OCI-LY7 (cell line): Measurements from ENCODE around the gene CECR2. TPM values are rescaled to one million over a fixed set of nuclear protein-coding genes. Genes with fewer than 3 reads are reported as not detected.
A peak's percentile ranks its signal among the peaks of the same experiment; 100 is the strongest.

Experiments
- BruUV-seq: library from RNA; stranded (reverse); fragments of 400-500 nt; replicated peaks from 2 replicates; lab custom pipeline; 2021; lab: Mats Ljungman, UMichigan
- CTCF ChIA-PET: fragments of 300-600 bp; sonication (Branson Sonifier 250); formaldehyde crosslinking; loops from one replicate; lab custom pipeline; 2022; ENCODE audit warnings: antibody characterized with exemption; ENCODE audit not compliant: unreplicated experiment; lab: Charles Lee
- POLR2A ChIA-PET: fragments of 300-600 bp; sonication (Branson Sonifier 250); formaldehyde crosslinking; loops from one replicate; lab custom pipeline; 2022; ENCODE audit warnings: antibody characterized with exemption; lab: Charles Lee
- DNase-seq: peaks from one replicate; pipeline ENCODE4 v3.0.0-alpha.2; 2015; ENCODE audit warnings: low spot score
- H2AFZ ChIP-seq: fragments of 200-600 bp; sonication (generic), shearing (Covaris generic); 2 replicates; pipeline ENCODE4 v1.6.1; 2014; ENCODE audit warnings: mild to moderate bottlenecking, antibody characterized with exemption, low read length, moderate library complexity
- H3K27ac ChIP-seq: fragments of 200-600 bp; sonication (generic); 2 replicates; pipeline ENCODE4 v1.5.1; 2014; ENCODE audit warnings: mixed run types, low read depth, mild to moderate bottlenecking, moderate library complexity, low read length, inconsistent platforms; ENCODE audit not compliant: poor library complexity, severe bottlenecking
- H3K36me3 ChIP-seq: fragments of 200-600 bp; sonication (generic); 2 replicates; pipeline ENCODE4 v1.6.1; 2014; ENCODE audit warnings: mild to moderate bottlenecking, antibody characterized with exemption, low read length, moderate library complexity, mixed read lengths; ENCODE audit not compliant: insufficient read depth
- H3K4me1 ChIP-seq: fragments of 200-600 bp; sonication (generic); 2 replicates; pipeline ENCODE4 v1.5.1; 2014; ENCODE audit warnings: mild to moderate bottlenecking, low read length; ENCODE audit not compliant: insufficient read depth, poor library complexity, severe bottlenecking
- H3K4me2 ChIP-seq: fragments of 200-600 bp; sonication (generic); 2 replicates; pipeline ENCODE4 v1.6.1; 2014; ENCODE audit warnings: mild to moderate bottlenecking, low read length
- H3K4me3 ChIP-seq: fragments of 200-600 bp; sonication (generic); 2 replicates; pipeline ENCODE4 v1.5.1; 2014; ENCODE audit warnings: mild to moderate bottlenecking, low read depth, low read length; ENCODE audit not compliant: poor library complexity, severe bottlenecking
- H3K79me2 ChIP-seq: fragments of 200-600 bp; sonication (generic); 2 replicates; pipeline ENCODE4 v1.6.1; 2016; ENCODE audit warnings: low read depth, mild to moderate bottlenecking, low read length, moderate library complexity, mixed read lengths; ENCODE audit not compliant: insufficient read depth
- H3K9me2 ChIP-seq: fragments of 200-600 bp; sonication (generic); 2 replicates; pipeline ENCODE4 v1.6.1; 2016; ENCODE audit warnings: mild to moderate bottlenecking, low read length, mixed read lengths; ENCODE audit not compliant: insufficient read depth
- H3K9me3 ChIP-seq: fragments of 200-600 bp; sonication (generic); 2 replicates; pipeline ENCODE4 v1.6.1; 2014; ENCODE audit warnings: mild to moderate bottlenecking, mixed run types, low read length, mixed read lengths
- H4K20me1 ChIP-seq: fragments of 200-600 bp; sonication (generic); 2 replicates; pipeline ENCODE4 v1.6.1; 2014; ENCODE audit warnings: mild to moderate bottlenecking, antibody characterized with exemption, low read length, moderate library complexity, mixed read lengths; ENCODE audit not compliant: insufficient read depth
- CTCF ChIP-seq: fragments of 200-600 bp; sonication (generic); conservative IDR thresholded peaks from 2 replicates; pipeline ENCODE4 v1.5.1; 2014; ENCODE audit warnings: mild to moderate bottlenecking, antibody characterized with exemption, low read length, moderate library complexity, mixed read lengths
- EZH2phosphoT487 ChIP-seq: fragments of 200-600 bp; sonication (generic); IDR thresholded peaks from 2 replicates; pipeline ENCODE4 v1.6.1; 2018; ENCODE audit warnings: low read depth, borderline replicate concordance, mild to moderate bottlenecking, mixed run types, antibody characterized with exemption, low read length, moderate library complexity, mixed read lengths
- intact Hi-C: fragments of 100-400 bp; cut with micrococcal nuclease; formaldehyde crosslinking; loops from one replicate; pipeline ENCODE4 v1.10.0; 2022; ENCODE audit not compliant: unreplicated experiment
- total RNA-seq, 2 experiments: library from RNA; depleted of rRNA in 1 of 2; stranded (reverse); fragments of >200 nt in 1 of 2; shearing (Covaris generic) in 1 of 2; gene quantifications; 2 replicates each; pipeline ENCODE4 v1.2.3, GENCODE V29; 2014 to 2022

CECR2 gene
- total RNA-seq, 2 experiments from 2014 or later = 0.09 to 0.53 TPM

DNA sequence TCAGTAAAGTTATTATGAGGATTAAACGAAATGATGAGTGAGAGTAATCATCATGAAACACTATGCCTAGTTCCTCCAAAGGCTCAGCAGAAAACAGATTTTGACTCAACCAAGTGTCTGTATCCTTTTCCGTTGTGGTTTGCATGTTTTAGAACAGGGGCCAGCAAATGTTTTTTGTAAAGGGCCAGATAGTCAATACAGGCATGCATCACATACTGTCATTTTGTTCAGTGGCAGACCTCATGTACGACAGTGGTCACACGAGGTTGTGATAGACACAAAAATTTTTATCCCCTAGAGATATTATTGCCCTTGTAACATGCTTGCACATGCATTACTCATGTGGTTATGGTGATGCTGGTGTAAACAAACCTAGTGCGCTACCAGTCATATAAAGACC lies 112.2 kb downstream of the CECR2 start:
- no peak for DNase-seq
- TF ChIP-seq CTCF = no peak
- no peak for TF ChIP-seq EZH2phosphoT487
- no peak overlapping the region for H3K4me2 ChIP-seq
- no peak overlapping the region for H3K4me3 ChIP-seq
- POLR2A ChIA-PET = no interaction called here
- H3K36me3 ChIP-seq = no peaks in the 10 kb centered on the region
- no TSS peak for BruUV-seq
- no peaks in the 10 kb centered on the region for H3K9me2 ChIP-seq
- H3K4me1 ChIP-seq = no peaks in the 10 kb centered on the region
- H3K9me3 ChIP-seq = no peaks in the 10 kb centered on the region
- intact Hi-C loops = no loop called here
- H2AFZ ChIP-seq = no peak overlapping the region
- no peaks in the 10 kb centered on the region for H4K20me1 ChIP-seq
- CTCF ChIA-PET = no interaction called here
- H3K79me2 ChIP-seq = no peaks in the 10 kb centered on the region
- H3K27ac ChIP-seq = no peak overlapping the region

- intact Hi-C loops = no loop called here
- Histone ChIP-seq H4K20me1 (no peaks in the 10 kb centered on the region), H3K4me2 (no peak overlapping the region), H2AFZ (no peak overlapping the region), H3K4me3 (no peak overlapping the region), H3K4me1 (no peaks in the 10 kb centered on the region), H3K9me2 (no peaks in the 10 kb centered on the region), H3K36me3 (no peaks in the 10 kb centered on the region), H3K9me3 (no peaks in the 10 kb centered on the region), H3K79me2 (no peaks in the 10 kb centered on the region), H3K27ac (no peak overlapping the region)
- peak; percentile 11 for DNase-seq
- ChIA-PET CTCF (no interaction called here), POLR2A (interaction anchor here (0.5 to 0.9 kb wide), 6 partner anchors 51 to 327 kb away, joined by 3 read pairs; no protein-coding TSS in a partner anchor)
- no TSS peak for BruUV-seq
- TF ChIP-seq EZH2phosphoT487 (no peak), CTCF (no peak)
Measured at GRCh38 chr22:17483688-17484372, 114.6 kb downstream of the CECR2 start.

DNA sequence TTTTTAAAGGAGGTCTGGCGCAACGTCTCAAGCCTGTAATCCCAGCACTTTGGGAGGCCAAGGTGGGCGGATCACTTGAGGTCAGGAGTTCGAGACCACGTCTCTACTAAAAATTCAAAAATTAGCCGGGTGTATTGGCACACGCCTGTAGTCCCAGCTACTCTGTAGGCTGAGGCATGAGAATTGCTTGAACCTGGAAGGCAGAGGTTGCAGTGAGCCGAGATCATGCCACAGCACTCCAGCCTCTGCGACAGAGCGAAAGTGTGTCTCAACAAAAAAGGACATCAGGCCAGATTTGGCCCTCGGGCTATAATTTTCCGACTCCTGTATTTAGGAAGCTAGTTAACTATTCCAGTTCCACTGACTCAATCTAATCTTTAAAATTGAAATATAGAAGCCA lies 115.3 kb downstream of the CECR2 start:
- H3K27ac ChIP-seq = no peak overlapping the region
- CTCF ChIA-PET = interaction anchor here (0.5 kb wide), 1 partner anchor 263 kb away, joined by 3 read pairs; no protein-coding TSS in a partner anchor
- no peak overlapping the region for H3K4me3 ChIP-seq
- POLR2A ChIA-PET = no interaction called here
- H3K4me1 ChIP-seq = no peaks in the 10 kb centered on the region
- no peaks in the 10 kb centered on the region for H4K20me1 ChIP-seq
- no peaks in the 10 kb centered on the region for H3K36me3 ChIP-seq
- intact Hi-C loops = loop anchor here (5.0 kb wide), 1 partner anchor 227 kb away; no protein-coding TSS in a partner anchor
- DNase-seq = no peak
- no peaks in the 10 kb centered on the region for H3K79me2 ChIP-seq
- no peaks in the 10 kb centered on the region for H3K9me2 ChIP-seq
- H3K4me2 ChIP-seq = no peak overlapping the region
- no TSS peak for BruUV-seq
- no peaks in the 10 kb centered on the region for H3K9me3 ChIP-seq
- TF ChIP-seq EZH2phosphoT487 (no peak), CTCF (no peak)
- H2AFZ ChIP-seq = no peak overlapping the region
